Astrocyte (in vitro differentiated cells and primary cell): ENCODE measurements around the gene MCF2L. TPM values are rescaled to one million over a fixed set of nuclear protein-coding genes. Genes with fewer than 3 reads are reported as not detected.

ENCODE experiments used
- DNase-seq: peaks from one replicate; pipeline ENCODE4 v3.0.0-alpha.2; 2010; ENCODE audit warnings: low read depth
- FAIRE-seq: peaks from 2 replicates; lab custom pipeline; 2011; peaks lifted over from hg19 to GRCh38; lab: Jason Lieb, UNC
- H2AFZ ChIP-seq: 2 replicates; pipeline ENCODE4 v1.6.0; 2012; ENCODE audit warnings: low read depth, low read length, inconsistent platforms
- H3K27ac ChIP-seq: 2 replicates; pipeline ENCODE4 v1.5.1; 2011; ENCODE audit warnings: low read depth, low read length, inconsistent platforms
- H3K27me3 ChIP-seq: 2 replicates; pipeline ENCODE4 v1.6.0; 2011; ENCODE audit warnings: low read length, inconsistent platforms; ENCODE audit not compliant: insufficient read depth
- H3K36me3 ChIP-seq: 2 replicates; pipeline ENCODE4 v1.5.1; 2011; ENCODE audit warnings: low read length, inconsistent platforms; ENCODE audit not compliant: insufficient read depth
- H3K4me1 ChIP-seq: 2 replicates; pipeline ENCODE4 v1.5.1; 2011; ENCODE audit warnings: low read length, inconsistent platforms; ENCODE audit not compliant: insufficient read depth
- H3K4me2 ChIP-seq: 2 replicates; pipeline ENCODE4 v1.6.0; 2012; ENCODE audit warnings: low read length, inconsistent platforms
- H3K4me3 ChIP-seq: 2 replicates; pipeline ENCODE4 v1.5.1; 2011; ENCODE audit warnings: low read depth, mild to moderate bottlenecking, low read length, inconsistent platforms; ENCODE audit not compliant: insufficient read depth
- H3K79me2 ChIP-seq: 2 replicates; pipeline ENCODE4 v1.6.0; 2012; ENCODE audit warnings: mild to moderate bottlenecking, low read length, inconsistent platforms; ENCODE audit not compliant: insufficient read depth
- H3K9ac ChIP-seq: 2 replicates; pipeline ENCODE4 v1.6.0; 2012; ENCODE audit warnings: mild to moderate bottlenecking, low read length, inconsistent platforms
- H3K9me3 ChIP-seq: 2 replicates; pipeline ENCODE4 v1.5.1; 2012; ENCODE audit warnings: low read depth, mild to moderate bottlenecking, low read length, inconsistent platforms; ENCODE audit not compliant: insufficient read depth
- H4K20me1 ChIP-seq: 2 replicates; pipeline ENCODE4 v1.6.0; 2012; ENCODE audit warnings: low read length, inconsistent platforms; ENCODE audit not compliant: insufficient read depth
- H3K27ac Mint-ChIP-seq: one replicate; pipeline ENCODE4 v1.8.0; 2021; ENCODE audit warnings: mild to moderate bottlenecking, mixed read lengths; ENCODE audit not compliant: unreplicated experiment
- H3K27me3 Mint-ChIP-seq: one replicate; pipeline ENCODE4 v1.8.0; 2021; ENCODE audit warnings: low read depth, mixed read lengths; ENCODE audit not compliant: unreplicated experiment
- H3K36me3 Mint-ChIP-seq: one replicate; pipeline ENCODE4 v1.8.0; 2021; ENCODE audit warnings: low read depth, mixed read lengths; ENCODE audit not compliant: unreplicated experiment
- H3K4me1 Mint-ChIP-seq: one replicate; pipeline ENCODE4 v1.8.0; 2021; ENCODE audit warnings: low read depth, mixed read lengths; ENCODE audit not compliant: unreplicated experiment
- H3K4me3 Mint-ChIP-seq: one replicate; pipeline ENCODE4 v1.8.0; 2021; ENCODE audit warnings: mild to moderate bottlenecking, moderate library complexity, mixed read lengths; ENCODE audit not compliant: unreplicated experiment
- H3K9me3 Mint-ChIP-seq: one replicate; pipeline ENCODE4 v1.8.0; 2021; ENCODE audit warnings: mild to moderate bottlenecking, mixed read lengths; ENCODE audit not compliant: unreplicated experiment
- CTCF ChIP-seq: IDR thresholded peaks from 2 replicates; pipeline ENCODE4 v1.5.1; 2011; ENCODE audit warnings: low read depth, mild to moderate bottlenecking, inconsistent platforms, low read length, moderate library complexity; ENCODE audit not compliant: insufficient read depth
- EZH2 ChIP-seq: IDR thresholded peaks from 2 replicates; pipeline ENCODE4 v1.6.1; 2012; ENCODE audit warnings: mild to moderate bottlenecking, low read length, inconsistent platforms; ENCODE audit not compliant: insufficient read depth
- total RNA-seq: library from RNA; stranded (reverse); gene quantifications from 2 replicates; pipeline ENCODE4 v1.2.1, GENCODE V29; 2021

Gene MCF2L
- total RNA-seq, 1 donor from 2014 or later, result 3.4 TPM

GRCh38 chr13:113087923-113088690 is 119.1 kb downstream of the MCF2L start:
- no peaks in the 10 kb centered on the region for H3K4me1 Mint-ChIP-seq
- H3K27ac Mint-ChIP-seq, result no peak overlapping the region
- Histone ChIP-seq H3K27me3 (no peaks in the 10 kb centered on the region), H3K27ac (no peak overlapping the region), H3K4me2 (no peak overlapping the region), H3K79me2 (no peaks in the 10 kb centered on the region), H4K20me1 (no peaks in the 10 kb centered on the region), H3K4me1 (no peaks in the 10 kb centered on the region), H3K9me3 (no peaks in the 10 kb centered on the region), H3K9ac (no peak overlapping the region), H2AFZ (no peak overlapping the region), H3K36me3 (no peaks in the 10 kb centered on the region), H3K4me3 (no peak overlapping the region)
- no peak for TF ChIP-seq CTCF
- TF ChIP-seq EZH2, result no peak
- H3K36me3 Mint-ChIP-seq, result no peaks in the 10 kb centered on the region
- H3K9me3 Mint-ChIP-seq, result no peaks in the 10 kb centered on the region
- DNase-seq (no peak), FAIRE-seq (no peak)
- peaks cover 41% of the 10 kb centered on the region for H3K27me3 Mint-ChIP-seq
- H3K4me3 Mint-ChIP-seq, result no peak overlapping the region

GRCh38 chr13:113088691-113089020 is 119.6 kb downstream of the MCF2L start:
- Mint-ChIP-seq H3K27me3 (peaks cover 42% of the 10 kb centered on the region), H3K36me3 (no peaks in the 10 kb centered on the region), H3K9me3 (no peaks in the 10 kb centered on the region), H3K4me3 (no peak overlapping the region), H3K27ac (no peak overlapping the region), H3K4me1 (no peaks in the 10 kb centered on the region)
- Histone ChIP-seq H3K79me2 (no peaks in the 10 kb centered on the region), H3K4me1 (no peaks in the 10 kb centered on the region), H3K9me3 (no peaks in the 10 kb centered on the region), H2AFZ (no peak overlapping the region), H4K20me1 (no peaks in the 10 kb centered on the region), H3K9ac (no peak overlapping the region), H3K27me3 (no peaks in the 10 kb centered on the region), H3K4me2 (no peak overlapping the region), H3K4me3 (no peak overlapping the region), H3K27ac (no peak overlapping the region), H3K36me3 (no peaks in the 10 kb centered on the region)
- FAIRE-seq (no peak), DNase-seq (no peak)
- TF ChIP-seq CTCF, result no peak
- no peak for TF ChIP-seq EZH2

- no peak for FAIRE-seq
- H3K9ac ChIP-seq, result no peak overlapping the region
- H3K79me2 ChIP-seq, result no peaks in the 10 kb centered on the region
- Mint-ChIP-seq H3K9me3 (no peaks in the 10 kb centered on the region), H3K4me3 (no peak overlapping the region), H3K27me3 (peaks cover 50% of the 10 kb centered on the region), H3K27ac (no peak overlapping the region), H3K4me1 (no peaks in the 10 kb centered on the region), H3K36me3 (no peaks in the 10 kb centered on the region)
- H3K27me3 ChIP-seq, result no peaks in the 10 kb centered on the region
- no peak overlapping the region for H3K4me2 ChIP-seq
- no peaks in the 10 kb centered on the region for H3K9me3 ChIP-seq
- DNase-seq, result no peak
- no peaks in the 10 kb centered on the region for H3K36me3 ChIP-seq
- no peak overlapping the region for H3K27ac ChIP-seq
- no peak overlapping the region for H3K4me3 ChIP-seq
- H2AFZ ChIP-seq, result no peak overlapping the region
- TF ChIP-seq EZH2 (no peak), CTCF (no peak)
- H4K20me1 ChIP-seq, result no peaks in the 10 kb centered on the region
- no peaks in the 10 kb centered on the region for H3K4me1 ChIP-seq
Measured at GRCh38 chr13:113089693-113090414, 120.8 kb downstream of the MCF2L start.
